ENCODE measurements around the gene MIGA2. TPM values are rescaled to one million over a fixed set of nuclear protein-coding genes. Genes with fewer than 3 reads are reported as not detected.

Gene MIGA2
- total and polyA plus RNA-seq, 9 of the 15 experiments (the other 6 are each of a cell fraction or from before 2014, with no cell fraction given), result 0.15 to 54.1 (median 18.0) TPM

- no peak for TF ChIP-seq ZBTB34 (CRISPR knock-in tag; IDR thresholded peaks at IDR 0.05)
- 0 out of 2 replicates have a peak, but pooled peaks have one; percentile 28 for TF ChIP-seq FOSL1 (tag; conservative IDR thresholded peaks at IDR 0.05)
- no peak for TF ChIP-seq SP2 (IDR thresholded peaks at IDR 0.05; ENCODE audit: extremely low read depth, low read depth, low read length, poor library complexity, severe bottlenecking)
- peak; percentile 53; the same call in 1 of the 2 replicates for TF ChIP-seq ZNF232 (CRISPR knock-in tag; IDR thresholded peaks at IDR 0.05)
- no peak for TF ChIP-seq PRDM10 (IDR thresholded peaks at IDR 0.05; ENCODE audit: partially characterized antibody)
- TF ChIP-seq SMAD4 (CRISPR knock-in tag; conservative IDR thresholded peaks at IDR 0.05), result peak; percentile 71
- no peak for TF ChIP-seq MCM3 (IDR thresholded peaks at IDR 0.05)
- peak; percentile 83 for TF ChIP-seq CXXC5 (CRISPR knock-in tag; IDR thresholded peaks at IDR 0.05)
- peak; percentile 72 for TF ChIP-seq ZFX (CRISPR knock-in tag; IDR thresholded peaks at IDR 0.05)
- TF ChIP-seq GATAD2A (IDR thresholded peaks at IDR 0.05), result no peak
- no peak for TF ChIP-seq ZBTB12 (CRISPR knock-in tag; IDR thresholded peaks at IDR 0.05)
- TF ChIP-seq PCBP1 (IDR thresholded peaks at IDR 0.05; ENCODE audit: low read depth, low read length, poor library complexity, severe bottlenecking), result no peak
- TF ChIP-seq KLF1 (tag; IDR thresholded peaks at IDR 0.05), result peak; percentile 58; the same call in 1 of the 2 replicates
- no peak for TF ChIP-seq RBM25 (IDR thresholded peaks at IDR 0.05; ENCODE audit: low read depth, low read length, severe bottlenecking)
- TF ChIP-seq CBFB (CRISPR knock-in tag; IDR thresholded peaks at IDR 0.05), result peak; percentile 70; the same call in 1 of the 2 replicates
- TF ChIP-seq ATF1 (CRISPR knock-in tag; IDR thresholded peaks at IDR 0.05), result no peak
- peak; percentile 28; the same call in 1 of the 2 replicates for TF ChIP-seq ATF1 (tag; IDR thresholded peaks at IDR 0.05)
- TF ChIP-seq HOXB6 (CRISPR knock-in tag; IDR thresholded peaks at IDR 0.05; ENCODE audit: borderline replicate concordance), result no peak
- TF ChIP-seq SMAD3 (CRISPR knock-in tag; conservative IDR thresholded peaks at IDR 0.05), result no peak
- TF ChIP-seq ZFP30 (CRISPR knock-in tag; IDR thresholded peaks at IDR 0.05; ENCODE audit: borderline replicate concordance), result no peak
- TF ChIP-seq MEF2D (tag; conservative IDR thresholded peaks at IDR 0.05; ENCODE audit: low read depth), result no peak
- no peak for TF ChIP-seq SRSF1 (IDR thresholded peaks at IDR 0.05; ENCODE audit: low read depth, low read length)
- no peak for TF ChIP-seq SETDB1 (IDR thresholded peaks at IDR 0.05; ENCODE audit: low read length)
- TF ChIP-seq MTA3 (IDR thresholded peaks at IDR 0.05; ENCODE audit: borderline replicate concordance), result peak; percentile 71; the same call in 1 of the 2 replicates
- 0 out of 2 replicates have a peak, but pooled peaks have one; percentile 24 for TF ChIP-seq SIN3B (IDR thresholded peaks at IDR 0.05; ENCODE audit: low read depth)
- no peak for TF ChIP-seq ZNF174 (CRISPR knock-in tag; IDR thresholded peaks at IDR 0.05)
Measured at GRCh38 chr9:129027685-129028191, 8.7 kb upstream of the MIGA2 start (continued).
